Measurements from ENCODE around the gene SLA2. TPM values are rescaled to one million over a fixed set of nuclear protein-coding genes. Genes with fewer than 3 reads are reported as not detected.

SLA2 gene
- polyA plus RNA-seq, 5 donors: 0.83 to 1.3 (median 1.2) TPM

DNA sequence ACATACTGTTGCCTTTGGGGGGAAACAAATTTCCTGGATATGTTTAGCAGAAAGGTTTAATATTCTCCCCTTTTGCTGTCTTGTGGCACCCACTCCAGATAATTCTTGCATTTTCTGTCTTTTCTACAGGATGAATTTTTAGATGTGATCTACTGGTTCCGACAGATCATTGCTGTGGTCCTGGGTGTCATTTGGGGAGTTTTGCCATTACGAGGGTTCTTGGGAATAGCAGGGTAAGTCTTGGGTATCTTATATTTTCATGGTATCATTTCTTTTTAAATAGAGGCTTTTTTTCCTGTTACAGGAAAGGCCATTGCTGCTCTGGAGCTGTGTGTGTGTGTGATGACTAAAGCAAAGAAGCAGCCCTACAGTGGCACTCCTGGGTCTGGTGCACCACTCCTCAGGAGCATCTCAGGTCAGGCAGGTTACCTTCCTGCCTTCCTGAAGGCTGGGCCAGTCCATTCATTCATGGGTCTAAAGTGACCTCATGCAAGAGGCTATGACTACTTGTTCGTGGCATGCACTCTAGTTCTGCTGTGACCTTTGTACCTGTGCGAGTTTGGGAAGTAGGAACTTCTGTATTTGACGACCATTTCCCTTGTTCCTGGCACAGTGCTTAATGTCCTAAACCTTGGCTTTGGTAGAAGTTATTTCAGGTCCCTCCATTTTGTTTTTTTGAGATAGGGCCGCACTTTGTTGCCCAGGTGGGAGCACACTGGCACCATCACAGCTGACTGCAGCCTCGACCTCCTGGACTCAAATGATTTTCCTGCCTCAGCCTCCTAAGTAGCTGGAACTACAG lies 38.2 kb downstream of the SLA2 start:
- DNase-seq: no peak

GRCh38 chr20:36606158-36607066 lies 39.6 kb downstream of the SLA2 start:
- DNase-seq: no peak

DNA sequence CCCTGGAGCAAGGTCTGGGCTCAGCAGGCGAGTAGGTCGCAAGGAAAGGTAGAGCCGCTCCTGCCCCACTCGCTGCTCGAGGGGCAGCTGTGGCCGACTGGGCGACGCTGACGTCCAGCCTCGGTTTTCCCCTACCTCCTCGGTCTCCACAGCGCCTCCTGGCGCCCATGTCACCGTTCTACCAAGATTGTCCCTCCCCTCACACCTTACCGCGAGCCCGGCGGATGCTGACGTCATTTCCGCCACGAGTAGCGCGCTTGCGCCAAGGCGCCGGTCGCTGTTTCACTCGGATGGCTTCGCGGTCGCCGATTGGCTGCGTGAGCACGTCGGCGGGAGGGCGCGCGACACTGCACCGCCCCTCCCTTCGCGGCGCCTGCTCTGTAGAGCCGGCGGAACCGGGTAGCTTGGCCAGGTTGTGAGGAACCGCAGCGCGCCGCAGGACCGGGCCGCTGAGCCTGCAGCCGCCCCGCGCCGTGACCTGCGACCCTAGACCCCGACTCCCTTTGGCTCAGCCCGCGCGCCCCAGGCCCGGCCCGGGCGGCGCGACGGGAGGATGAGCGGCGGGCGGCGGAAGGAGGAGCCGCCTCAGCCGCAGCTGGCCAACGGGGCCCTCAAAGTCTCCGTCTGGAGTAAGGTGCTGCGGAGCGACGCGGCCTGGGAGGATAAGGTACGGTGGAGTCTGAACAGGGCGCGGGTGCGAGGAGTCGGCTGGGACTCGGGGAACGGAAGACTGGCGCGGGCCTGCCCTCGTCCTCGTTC lies 40.4 kb downstream of the SLA2 start, which contains the start of gene RAB5IF:
Gene RAB5IF, plus strand, starts transcription at position 381 of the 759 bp plus-strand sequence. Its CDS starts 173 bp downstream, at position 554.
- DNase-seq: peak; percentile 100

DNA sequence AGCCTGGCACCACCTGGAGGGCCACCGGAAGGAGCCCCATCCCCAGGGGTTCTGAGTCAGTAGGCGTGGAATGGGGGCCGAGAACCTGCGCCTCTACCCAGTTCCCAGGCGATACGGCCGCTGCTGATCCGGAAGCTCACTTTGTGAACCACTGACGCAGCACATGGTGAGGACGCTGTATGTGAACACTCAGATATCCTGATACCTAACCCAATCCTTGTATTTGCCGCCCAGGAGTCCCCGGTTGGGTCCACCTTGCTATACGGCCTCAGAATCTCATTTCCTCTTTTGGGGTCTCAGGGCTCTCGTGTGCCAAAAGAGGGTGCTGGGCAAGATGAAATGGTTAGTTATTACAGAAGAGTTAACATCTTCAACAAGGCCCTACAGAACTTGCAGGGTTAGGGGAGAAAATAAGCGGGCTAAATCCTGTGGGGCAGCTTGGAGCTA lies 41.0 kb downstream of the SLA2 start:
- DNase-seq: no peak

DNA sequence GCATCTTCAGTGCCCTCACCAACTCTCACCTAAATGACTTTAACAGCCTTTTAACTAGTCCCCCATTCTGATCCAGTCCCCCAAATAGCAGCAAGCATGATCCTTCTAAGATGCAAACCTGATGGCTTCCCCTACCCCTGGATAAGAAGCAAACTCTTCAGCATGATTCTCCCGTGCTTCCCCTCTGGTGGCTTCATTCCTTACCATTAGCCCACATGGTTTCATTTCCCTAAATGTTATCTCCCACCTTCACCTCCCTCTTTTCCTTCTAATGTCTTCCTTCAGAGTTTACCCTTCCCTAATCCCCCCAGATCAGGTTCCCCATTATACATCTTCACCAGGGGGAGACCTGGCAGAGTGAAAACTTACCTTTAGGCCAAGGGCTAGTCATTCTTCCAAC lies 44.5 kb downstream of the SLA2 start:
- DNase-seq: no peak

DNA sequence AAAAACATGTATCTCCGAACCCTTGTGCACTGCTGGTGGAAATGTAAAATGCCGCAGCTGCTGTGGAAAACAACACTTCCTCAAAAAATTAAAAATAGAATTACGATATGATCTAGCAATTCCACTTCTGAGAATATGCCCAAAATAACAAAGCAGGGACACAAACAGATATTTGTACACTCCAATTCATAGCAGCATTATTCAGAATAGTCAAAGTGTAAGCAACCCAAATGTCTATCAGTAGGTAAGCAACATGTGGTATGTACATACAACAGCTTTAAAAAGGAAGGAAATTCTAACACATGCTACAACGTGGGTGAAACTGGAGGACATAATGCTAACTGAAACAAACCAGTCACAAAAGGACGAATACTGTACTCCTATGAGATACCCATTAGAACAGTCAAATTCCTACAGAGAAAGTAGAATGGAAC lies 46.1 kb downstream of the SLA2 start:
- no peak for DNase-seq

DNA sequence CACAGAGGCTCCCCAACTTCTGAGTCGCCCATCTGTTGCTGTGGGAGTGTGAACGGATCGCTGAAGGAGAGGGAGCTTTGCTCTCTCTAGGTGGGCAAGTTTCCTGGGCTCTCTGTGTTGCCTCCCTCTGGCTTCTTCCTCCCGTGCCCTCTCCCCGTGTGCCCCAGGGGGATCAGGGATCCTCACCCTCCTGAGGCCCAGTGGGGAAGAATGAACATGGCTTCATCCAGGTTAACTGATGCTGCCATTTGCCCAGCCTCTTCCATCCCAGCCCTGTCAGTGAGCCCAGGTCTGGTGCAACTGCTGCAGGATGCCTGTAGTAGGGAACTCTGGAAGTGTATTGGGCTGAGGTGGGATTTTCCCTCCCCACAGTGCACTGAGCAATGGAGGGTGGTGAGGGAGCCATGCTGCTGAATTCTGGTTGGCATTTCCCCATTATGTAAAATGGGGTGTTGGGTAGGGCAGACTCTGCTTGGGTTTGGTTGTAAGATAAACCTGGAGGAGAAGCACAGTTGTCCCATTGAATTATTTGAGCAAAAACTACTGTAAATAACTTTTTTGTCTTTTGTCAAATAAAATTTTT lies 52.6 kb downstream of the SLA2 start:
- no peak for DNase-seq

- peak in 1 of 2 donors; percentile 27 for DNase-seq
Measured at GRCh38 chr20:36591854-36592641, 53.9 kb downstream of the SLA2 start.

- DNase-seq: no peak
Measured at GRCh38 chr20:36591281-36591680, 54.7 kb downstream of the SLA2 start.

GRCh38 chr20:36587388-36588070 lies 58.5 kb downstream of the SLA2 start:
- no peak for DNase-seq

DNA sequence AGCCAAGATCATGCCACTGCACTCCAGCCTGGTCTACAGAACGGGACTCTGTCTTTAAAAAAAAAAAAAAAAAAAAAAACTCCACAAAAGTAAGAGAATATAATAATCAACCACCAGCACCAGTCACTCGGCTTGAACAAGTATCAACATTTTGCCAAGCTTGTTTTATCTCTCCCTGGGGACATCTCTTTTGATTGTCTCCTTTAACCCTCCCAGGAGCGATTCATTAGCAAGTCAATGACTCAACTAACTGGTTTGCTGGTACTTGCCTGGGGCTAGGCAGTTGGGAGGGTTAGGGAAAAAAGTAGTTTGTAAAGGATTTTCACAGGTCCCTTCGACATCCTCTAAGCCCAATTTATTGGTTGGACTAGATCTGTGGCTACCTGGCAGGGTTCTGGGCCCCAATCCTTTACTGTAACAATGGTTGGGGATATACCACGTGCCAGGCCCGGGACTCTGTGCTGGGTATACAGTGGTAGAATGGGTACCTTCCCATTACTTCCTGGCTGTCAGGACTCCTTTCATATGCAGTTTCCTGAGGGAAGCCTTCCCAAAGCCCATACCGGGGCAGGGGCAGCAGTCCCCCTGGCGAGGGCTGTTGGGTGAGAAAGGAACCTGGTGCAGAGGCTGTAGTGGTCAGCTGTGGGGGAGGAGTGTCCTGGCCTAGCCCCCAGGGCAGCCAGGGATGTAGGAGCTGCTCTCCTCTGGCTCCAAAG lies 60.4 kb downstream of the SLA2 start:
- DNase-seq: no peak

DNA sequence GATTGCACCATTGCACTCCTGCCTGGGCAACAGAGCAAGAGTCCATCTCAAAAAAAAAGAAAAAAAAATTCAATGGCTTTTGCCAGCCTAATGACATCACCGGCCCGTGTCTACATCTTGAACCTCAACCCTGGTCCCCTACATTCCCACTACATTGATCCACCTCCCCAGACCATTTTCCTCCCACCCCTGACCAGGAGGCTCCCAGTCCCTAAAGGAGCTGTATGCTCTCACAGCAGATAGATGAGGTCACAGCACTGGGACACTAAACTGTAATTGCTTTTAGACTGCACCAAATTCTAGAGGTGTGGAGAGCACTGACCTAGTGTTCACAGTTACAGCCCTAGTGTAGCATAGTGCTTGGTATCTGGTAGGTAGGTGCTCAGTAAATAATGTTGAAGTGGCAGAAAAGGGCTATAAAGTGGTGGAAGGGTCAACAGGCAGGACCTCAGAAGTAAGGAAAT lies 61.9 kb downstream of the SLA2 start:
- DNase-seq: no peak

DNA sequence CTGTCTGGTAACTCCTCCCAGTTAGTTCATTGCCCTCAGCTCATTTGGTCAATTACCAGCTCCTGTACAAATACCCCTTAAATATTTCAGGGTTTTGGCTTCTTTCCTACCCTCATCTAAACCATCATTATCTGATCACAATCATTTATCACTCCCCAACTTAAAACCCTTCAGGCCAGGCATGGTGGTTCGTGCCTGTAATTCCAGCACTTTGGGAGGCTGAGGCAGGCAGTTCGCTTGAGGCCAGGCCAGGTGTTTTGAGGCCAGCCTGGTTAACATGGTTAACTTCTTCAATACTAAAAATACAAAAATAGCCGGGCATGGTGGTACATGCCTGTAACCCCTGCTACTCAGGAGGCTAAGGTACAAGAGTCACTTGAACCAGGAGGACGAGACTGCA lies 63.2 kb downstream of the SLA2 start:
- DNase-seq: no peak

- DNase-seq: no peak
Measured at GRCh38 chr20:36582322-36582721, 63.7 kb downstream of the SLA2 start.

DNA sequence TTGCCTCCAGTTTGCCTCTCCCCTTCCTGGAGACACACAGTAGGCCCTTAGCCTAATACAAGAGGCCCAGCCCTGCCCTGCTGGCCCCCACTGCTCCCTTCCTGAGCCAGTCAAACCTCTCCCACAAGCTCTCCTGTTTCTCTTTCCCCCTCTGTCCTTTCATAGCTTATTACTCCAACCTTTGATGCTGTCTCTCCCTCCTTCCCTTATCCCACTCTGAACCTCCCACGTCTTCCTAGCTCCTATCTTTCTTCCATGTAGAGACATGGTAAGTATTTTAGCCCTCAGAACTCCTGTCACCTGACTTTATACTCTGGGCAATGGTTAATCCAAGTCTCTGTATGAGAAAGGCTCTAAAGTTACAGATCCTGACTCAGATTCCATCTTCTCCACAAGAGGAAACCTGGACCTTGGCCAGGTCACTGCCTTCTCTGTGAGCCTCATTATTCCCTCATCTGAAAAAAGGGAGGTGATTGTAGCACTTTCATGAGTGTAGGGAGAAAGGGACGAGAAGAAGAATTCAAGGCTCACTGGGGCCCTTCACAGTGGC lies 65.9 kb downstream of the SLA2 start:
- no peak for DNase-seq

- no peak for DNase-seq
Measured at GRCh38 chr20:36578356-36579041, 67.5 kb downstream of the SLA2 start.

GRCh38 chr20:36576081-36576445 lies 69.9 kb downstream of the SLA2 start:
- DNase-seq: no peak
